ENCODE measurements around the gene DNASE1.

The DNASE1 gene

GRCh38 chr16:3695610-3696369, 41.3 kb downstream of the DNASE1 start:
- DNase-seq (ENCODE audit: low read depth in 2 of 2): no peak

- peak; percentile 41 to 53 for DNase-seq (ENCODE audit: low read depth in 2 of 2)
Observed at GRCh38 chr16:3696425-3697218, 42.1 kb downstream of the DNASE1 start.

DNA sequence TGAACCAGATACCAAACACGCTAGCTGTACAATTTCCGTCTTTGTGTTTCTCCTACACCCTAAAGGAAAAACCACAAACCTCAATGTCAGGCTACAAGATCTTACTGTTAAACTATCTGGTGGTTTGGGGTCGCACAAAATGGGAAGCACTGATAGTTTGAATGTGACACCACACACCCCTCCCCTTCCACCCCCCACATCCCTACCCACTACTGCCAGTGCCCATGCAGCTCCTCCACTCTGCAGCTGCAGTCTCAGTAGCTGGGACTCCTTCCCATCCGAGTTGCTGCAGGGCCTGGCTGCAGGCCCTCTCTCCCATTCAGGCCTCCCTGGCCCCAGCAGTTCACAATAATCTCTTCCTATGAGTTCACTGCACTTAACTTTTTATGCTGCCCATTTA, 44.5 kb downstream of the DNASE1 start:
- no peak for DNase-seq (ENCODE audit: low read depth in 2 of 2)

DNA sequence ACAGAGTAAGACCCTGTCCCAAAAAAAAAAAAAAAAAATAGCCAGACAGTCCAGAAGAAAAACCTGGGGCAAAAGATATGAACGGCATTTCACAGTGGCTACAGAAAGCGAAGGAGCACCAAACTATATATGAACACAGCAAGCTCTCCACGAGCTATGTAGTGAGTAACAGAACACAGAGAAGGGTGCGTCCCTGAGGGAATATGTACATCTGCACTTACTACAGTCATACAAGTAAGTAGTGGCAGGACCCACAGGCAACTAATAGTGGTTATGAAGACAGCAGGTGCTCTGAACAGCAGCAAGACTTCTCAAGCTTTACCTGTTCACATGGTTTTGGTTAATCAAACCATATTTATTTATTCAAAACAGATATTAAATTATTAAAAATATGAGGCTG, 47.0 kb downstream of the DNASE1 start:
- no peak for DNase-seq (ENCODE audit: low read depth in 2 of 2)

DNA sequence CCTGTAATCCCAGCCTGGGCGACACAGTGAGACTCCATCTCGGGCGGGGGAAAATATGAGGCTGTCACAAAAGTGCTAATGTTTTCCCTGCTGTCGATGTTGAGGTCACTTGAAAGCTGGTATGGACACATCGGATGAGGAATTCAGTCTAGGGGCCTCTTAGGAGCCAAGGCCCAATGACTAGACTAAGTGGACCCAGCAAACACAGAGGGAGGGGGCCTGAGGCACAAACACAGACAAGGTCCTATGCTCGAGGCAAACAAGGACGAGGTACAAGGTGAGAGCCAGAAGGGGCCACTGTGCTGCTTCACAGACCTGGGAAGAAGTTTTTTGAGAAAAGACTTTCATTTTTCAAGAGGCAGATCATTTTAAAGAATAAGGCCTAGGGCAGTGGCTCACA, 47.6 kb downstream of the DNASE1 start:
- DNase-seq (ENCODE audit: low read depth in 2 of 2): no peak

- DNase-seq (ENCODE audit: low read depth in 2 of 2): no peak
Observed at GRCh38 chr16:3706253-3707012, 51.9 kb downstream of the DNASE1 start.

Data from fibroblast of skin of left quadriceps (primary cell).